IMR-90 (cell line): ENCODE results near the gene TAGLN2. TPM values are rescaled to one million over a fixed set of nuclear protein-coding genes. Genes with fewer than 3 reads are reported as not detected.

Experiments
- ATAC-seq: fragments of 200-7000 bp; cut with Tn5 transposase; 2 replicates; pipeline ENCODE4 v1.9.1; 2020; ENCODE audit warnings: low read depth, mild to moderate bottlenecking, moderate library complexity
- BruUV-seq: library from RNA; stranded (reverse); fragments of 400-500 nt; replicated peaks from 2 replicates; lab custom pipeline; 2021; lab: Mats Ljungman, UMichigan
- CTCF ChIA-PET: fragments of 300-600 bp; formaldehyde crosslinking; extraction: SDS; loops from one replicate; lab custom pipeline; 2021; ENCODE audit warnings: antibody characterized with exemption; lab: Yijun Ruan, JAX
- POLR2A ChIA-PET: fragments of 300-600 bp; sonication (Branson Sonifier 250); formaldehyde crosslinking; loops from one replicate; lab custom pipeline; 2022; ENCODE audit warnings: antibody characterized with exemption; ENCODE audit not compliant: unreplicated experiment; lab: Charles Lee
- DNase-seq: peaks from one replicate; pipeline ENCODE4 v3.0.0; 2013
- H2AFZ ChIP-seq: replicated peaks from 2 replicates; pipeline ENCODE3; 2013; ENCODE audit warnings: low read length, mild to moderate bottlenecking; ENCODE audit not compliant: poor library complexity
- H2AK5ac ChIP-seq: 2 replicates; pipeline ENCODE4 v1.6.1; 2013; ENCODE audit warnings: low read depth, low read length, inconsistent platforms
- H2AK9ac ChIP-seq: replicated peaks from 2 replicates; pipeline ENCODE3; 2013; ENCODE audit warnings: mild to moderate bottlenecking, low read depth, low read length, moderate library complexity; ENCODE audit not compliant: poor library complexity
- H2BK120ac ChIP-seq: 2 replicates; pipeline ENCODE4 v1.6.1; 2013; ENCODE audit warnings: low read depth, low read length, inconsistent platforms
- H2BK15ac ChIP-seq: 3 replicates; pipeline ENCODE4 v1.6.1; 2013; ENCODE audit warnings: low read depth, low read length, inconsistent platforms
- H2BK20ac ChIP-seq: 2 replicates; pipeline ENCODE4 v1.6.1; 2013; ENCODE audit warnings: low read depth, mild to moderate bottlenecking, inconsistent platforms, low read length, moderate library complexity
- H2BK5ac ChIP-seq: 2 replicates; pipeline ENCODE4 v1.6.1; 2013; ENCODE audit warnings: mild to moderate bottlenecking, low read depth, low read length, inconsistent platforms; ENCODE audit not compliant: poor library complexity, severe bottlenecking
- H3K14ac ChIP-seq: replicated peaks from 2 replicates; pipeline ENCODE4 v1.6.1; 2013; ENCODE audit warnings: low read depth, low read length, inconsistent platforms
- H3K18ac ChIP-seq: 2 replicates; pipeline ENCODE4 v1.6.1; 2013; ENCODE audit warnings: low read depth, low read length, control low read depth
- H3K23ac ChIP-seq: 2 replicates; pipeline ENCODE4 v1.6.1; 2013; ENCODE audit warnings: low read depth, low read length, inconsistent platforms
- H3K27ac ChIP-seq: 2 replicates; pipeline ENCODE4 v1.5.1; 2013; ENCODE audit warnings: mild to moderate bottlenecking, control low read depth, low read length; ENCODE audit not compliant: insufficient read depth
- H3K27me3 ChIP-seq: 2 replicates; pipeline ENCODE4 v1.6.1; 2013; ENCODE audit warnings: low read length; ENCODE audit not compliant: control insufficient read depth, insufficient read depth
- H3K36me3 ChIP-seq: 2 replicates; pipeline ENCODE4 v1.6.1; 2013; ENCODE audit warnings: low read length, mixed read lengths; ENCODE audit not compliant: control insufficient read depth, insufficient read depth
- H3K4ac ChIP-seq: 2 replicates; pipeline ENCODE4 v1.6.1; 2013; ENCODE audit warnings: low read depth, low read length, inconsistent platforms
- H3K4me1 ChIP-seq: 2 replicates; pipeline ENCODE4 v1.6.1; 2013; ENCODE audit warnings: low read length, mixed read lengths; ENCODE audit not compliant: control insufficient read depth, insufficient read depth
- H3K4me2 ChIP-seq: 2 replicates; pipeline ENCODE4 v1.6.1; 2013; ENCODE audit warnings: low read depth, mild to moderate bottlenecking, control low read depth, low read length, moderate library complexity
- H3K4me3 ChIP-seq: 2 replicates; pipeline ENCODE4 v1.5.1; 2013; ENCODE audit warnings: low read depth, mild to moderate bottlenecking, control low read depth, low read length, moderate library complexity; ENCODE audit not compliant: insufficient read depth
- H3K56ac ChIP-seq: 2 replicates; pipeline ENCODE4 v1.6.1; 2013; ENCODE audit warnings: low read length, inconsistent platforms; ENCODE audit not compliant: insufficient read depth; ENCODE audit errors: extremely low read depth
- H3K79me1 ChIP-seq, 2 experiments: 2 replicates each; pipeline ENCODE4 v1.6.1; 2013; ENCODE audit warnings: low read length in 2 of 2, inconsistent platforms in 1 of 2, low read depth in 1 of 2
- H3K9ac ChIP-seq: 2 replicates; pipeline ENCODE4 v1.6.1; 2013; ENCODE audit warnings: low read depth, low read length, control low read depth
- H3K9me1 ChIP-seq: 2 replicates; pipeline ENCODE4 v1.6.1; 2013; ENCODE audit warnings: low read length, inconsistent platforms; ENCODE audit not compliant: insufficient read depth
- H3K9me3 ChIP-seq: 2 replicates; pipeline ENCODE4 v1.6.1; 2013; ENCODE audit warnings: low read length; ENCODE audit not compliant: control insufficient read depth, insufficient read depth
- H4K20me1 ChIP-seq: 2 replicates; pipeline ENCODE4 v1.6.1; 2013; ENCODE audit warnings: low read length, inconsistent platforms; ENCODE audit not compliant: insufficient read depth
- H4K5ac ChIP-seq: 2 replicates; pipeline ENCODE4 v1.6.1; 2013; ENCODE audit warnings: mild to moderate bottlenecking, low read depth, low read length, control low read depth
- H4K8ac ChIP-seq, 2 experiments: 2 replicates each; pipeline ENCODE4 v1.6.1; 2013; ENCODE audit warnings: low read depth in 2 of 2, low read length in 2 of 2, control low read depth in 1 of 2, inconsistent platforms in 1 of 2
- H4K91ac ChIP-seq: 2 replicates; pipeline ENCODE4 v1.6.1; 2013; ENCODE audit warnings: low read depth, low read length, inconsistent platforms; ENCODE audit not compliant: insufficient read depth
- CEBPB ChIP-seq: IDR thresholded peaks from 2 replicates; pipeline ENCODE4 v1.6.1; 2012; ENCODE audit warnings: low read depth, low read length, improper control_type of control experiment
- FOS ChIP-seq: fragments of 150-350 bp; IDR thresholded peaks from 2 replicates; pipeline ENCODE4 v1.6.1; 2016; ENCODE audit warnings: low read depth, low read length
- MAFK ChIP-seq: IDR thresholded peaks from 2 replicates; pipeline ENCODE4 v1.6.1; 2012; ENCODE audit warnings: low read depth, low read length, improper control_type of control experiment
- NFE2L2 ChIP-seq: fragments of 150-350 bp; IDR thresholded peaks from 2 replicates; pipeline ENCODE4 v1.6.1; 2016; ENCODE audit warnings: low read depth, mild to moderate bottlenecking, low read length
- POLR2A ChIP-seq: IDR thresholded peaks from 2 replicates; pipeline ENCODE4 v1.6.1; 2012; ENCODE audit warnings: mild to moderate bottlenecking, low read depth, low read length
- SMC3 ChIP-seq: fragments of 150-350 bp; IDR thresholded peaks from 2 replicates; pipeline ENCODE4 v1.6.1; 2016; ENCODE audit warnings: low read depth, mild to moderate bottlenecking, antibody characterized with exemption, low read length, moderate library complexity
- WGBS, 2 experiments: methylation state at CpG; one replicate each; pipeline versions ENCODE4 v1.1.5 to v1.1.7; 2013; ENCODE audit warnings: missing lambda C conversion rate in 2 of 2; ENCODE audit not compliant: insufficient read length in 1 of 2; ENCODE audit errors: extremely low coverage in 2 of 2; 5-methylcytosine and 5-hydroxymethylcytosine counted together
- dilution Hi-C: fragments of 300-500 bp; cut with HindIII; formaldehyde crosslinking; loops from one replicate; pipeline ENCODE4 v1.14.3; 2018; ENCODE audit warnings: low sequenced_read_pairs; ENCODE audit not compliant: unreplicated experiment
- in situ Hi-C: fragments of 300-500 bp; cut with MboI; formaldehyde crosslinking; loops from 3 replicates; pipeline ENCODE4 v1.14.3; 2019; ENCODE audit warnings: low sequenced_read_pairs, inconsistent platforms, mixed read lengths
- intact Hi-C: fragments of 100-400 bp; cut with micrococcal nuclease; formaldehyde crosslinking; loops from 2 replicates; pipeline ENCODE4 v1.10.0; 2022
- polyA plus RNA-seq, 3 experiments: library from polyadenylated mRNA; depleted of rRNA; stranded (reverse); fragments of >200 nt; gene quantifications; 2 replicates each; pipeline ENCODE4 v1.2.3, GENCODE V29; 2012; ENCODE audit warnings: low replicate concordance in 1 of 3
- total RNA-seq: library from RNA; depleted of rRNA; stranded (reverse); fragments of >200 nt; gene quantifications from 2 replicates; pipeline ENCODE4 v1.2.3, GENCODE V29; 2012

The TAGLN2 gene
- total and polyA plus RNA-seq, 2 of the 4 experiments (the other 2 are of a cell fraction): 440 to 634 TPM

DNA sequence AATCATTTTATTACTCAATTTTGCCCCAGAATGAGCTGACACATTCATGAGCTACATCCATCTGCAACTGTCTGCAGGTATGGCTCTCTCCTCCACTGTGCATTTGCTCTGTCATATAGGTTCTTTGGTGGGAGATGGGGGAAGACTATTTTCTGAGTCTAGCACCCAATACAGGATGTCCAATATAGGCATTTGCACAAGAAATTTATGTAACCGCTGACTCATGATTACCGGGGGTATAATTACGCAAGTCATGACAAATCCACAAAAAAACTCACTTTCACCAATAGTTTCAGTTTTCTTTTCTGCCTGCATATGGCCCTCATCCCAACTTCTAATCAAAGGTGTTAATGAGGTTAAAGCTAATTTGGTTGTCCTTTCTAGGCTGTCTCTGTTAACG is 45.3 kb downstream of the TAGLN2 start:
- Histone ChIP-seq H2AK5ac (peak overlapping the region; percentile 77), H3K4ac (peak overlapping the region; percentile 82; the same call in 1 of the 2 replicates), H2AK9ac (no peak overlapping the region), H3K9me1 (peaks cover 18% of the 10 kb centered on the region), H2BK5ac (peak overlapping the region; percentile 37), H2BK120ac (peak overlapping the region; percentile 69), H3K79me1 (no peaks in the 10 kb centered on the region), H3K14ac (peak overlapping the region; percentile 48; the same call in 1 of the 2 replicates), H2BK20ac (peak overlapping the region; percentile 86), H3K18ac (peak overlapping the region; percentile 80; the same call in 1 of the 2 replicates), H4K20me1 (no peaks in the 10 kb centered on the region), H3K4me3 (no peak overlapping the region), H3K56ac (no peak overlapping the region), H4K91ac (peak overlapping the region; percentile 52), H3K4me1 (peaks cover 15% of the 10 kb centered on the region), H3K4me2 (peak overlapping the region; percentile 74; the same call in 1 of the 2 replicates), H3K27me3 (no peaks in the 10 kb centered on the region), H3K23ac (peak overlapping the region; percentile 48; the same call in 1 of the 2 replicates), H3K27ac (no peak overlapping the region), H3K9ac (no peak overlapping the region), H4K5ac (peak overlapping the region; percentile 70; the same call in 1 of the 2 replicates), H3K36me3 (no peaks in the 10 kb centered on the region), H4K8ac (peak overlapping the region; percentile 1 to 85; a peak in 2 of 4 replicates), H2BK15ac (peak overlapping the region; percentile 25; the same call in 2 of the 3 replicates), H3K9me3 (no peaks in the 10 kb centered on the region), H2AFZ (peak overlapping the region; percentile 59)
- TF ChIP-seq CEBPB (peak; percentile 97), NFE2L2 (peak; percentile 96), SMC3 (0 out of 2 replicates have a peak, but pooled peaks have one; percentile 5), FOS (peak; percentile 68), POLR2A (no peak), MAFK (peak; percentile 96)
- intact Hi-C loops: no loop called here
- in situ Hi-C loops: loop anchor here (25.0 kb wide), 1 partner anchor 668 kb away; the partner anchor contains the start of gene ACKR1
- peak; percentile 33 for ATAC-seq
- dilution Hi-C loops: loop anchor here (25.0 kb wide), 1 partner anchor 93 kb away; the partner anchor contains the start of gene DUSP23
- WGBS, 2 experiments: no CpG with 5 or more reads among the region's 4 CpGs
- DNase-seq: peak; percentile 87
- ChIA-PET CTCF (interaction anchor here (1.2 kb wide), 2 partner anchors 17 to 81 kb away, joined by 3 read pairs; no protein-coding TSS in a partner anchor), POLR2A (no interaction called here)
- BruUV-seq: no TSS peak
